GM18909 (cell line): ENCODE measurements around the gene DMKN.
"Not testable (repeated sequence)": the region's sequence is repeated elsewhere in the genome, so short reads cannot be mapped to it uniquely, and the experiment has no call there.

Source experiments
- ATAC-seq: cut with Tn5 transposase; IDR thresholded peaks from one replicate; pipeline ENCODE4 v1.9.1; 2021; ENCODE audit warnings: mild to moderate bottlenecking; ENCODE audit not compliant: unreplicated experiment, poor library complexity

The DMKN gene

DNA sequence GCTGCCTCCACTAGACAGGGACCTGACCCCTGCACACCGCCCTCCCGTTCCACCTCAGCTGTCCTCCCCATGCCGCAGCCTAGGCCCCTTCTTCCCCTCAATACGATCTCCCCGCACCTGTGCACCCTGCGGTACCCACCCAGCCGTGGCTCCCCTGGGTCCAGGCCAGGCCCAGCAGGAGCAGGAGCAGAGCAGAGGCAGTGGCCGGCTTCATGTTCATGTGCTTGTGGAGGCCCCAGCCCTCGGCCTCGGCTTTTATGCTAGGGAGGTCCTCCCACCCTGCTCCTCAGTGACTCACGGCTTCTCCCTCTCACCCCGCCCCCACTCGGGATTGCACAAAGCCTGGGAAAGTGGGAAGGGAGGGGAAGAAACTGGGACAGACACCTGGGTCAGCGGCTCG lies 11.8 kb downstream of the DMKN start:
- no peak for ATAC-seq

GRCh38 chr19:35500611-35501010 lies 12.8 kb downstream of the DMKN start:
- no peak for ATAC-seq

DNA sequence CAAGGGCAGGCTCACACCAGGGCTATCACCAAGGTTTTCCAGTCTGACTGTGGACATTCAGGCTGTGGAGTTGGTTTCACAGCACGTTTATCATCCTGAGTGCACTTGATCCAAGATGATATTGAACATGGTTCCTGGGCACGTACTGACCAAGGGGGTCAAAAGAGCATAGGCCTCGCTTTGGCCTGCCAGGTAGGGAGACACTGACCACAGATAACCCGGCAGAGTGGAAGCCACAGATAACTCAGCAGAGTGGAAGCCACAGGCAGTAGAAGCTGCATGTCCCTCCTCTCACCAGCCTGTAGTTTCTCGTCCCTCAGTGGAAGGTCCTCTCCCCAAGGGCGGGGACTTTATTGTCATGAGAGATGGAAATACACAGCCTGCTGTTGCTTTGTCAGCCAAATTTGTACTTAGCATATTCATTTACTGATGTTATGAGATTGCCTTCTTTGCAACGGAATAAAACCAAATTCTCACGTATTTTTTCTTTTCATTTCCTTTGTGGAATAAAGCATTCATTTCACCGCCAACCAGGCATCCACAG lies 14.4 kb downstream of the DMKN start:
- ATAC-seq = no peak

- no peak for ATAC-seq
Measured at GRCh38 chr19:35498220-35498619, 15.2 kb downstream of the DMKN start.

DNA sequence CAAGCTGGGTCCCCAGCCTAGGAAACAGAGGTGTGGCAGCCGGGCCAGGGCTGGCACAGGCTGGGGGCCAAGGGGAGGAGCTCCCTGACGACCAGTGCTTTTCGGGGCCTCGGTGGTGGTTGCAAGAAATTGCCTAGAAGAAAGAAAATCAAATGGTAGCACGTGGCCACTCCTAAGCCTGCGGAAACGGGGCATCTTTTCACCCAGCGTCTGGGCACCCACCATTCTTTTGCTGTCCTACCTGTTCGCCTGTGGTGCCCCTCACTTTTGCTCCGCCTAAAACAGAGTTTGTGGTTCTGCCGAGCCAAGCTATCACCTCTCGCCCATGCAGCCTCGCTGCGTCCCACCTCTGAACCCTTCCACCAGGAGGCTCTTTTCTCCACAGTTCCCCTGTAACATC lies 16.0 kb downstream of the DMKN start:
- ATAC-seq = no peak

- no peak for ATAC-seq
Measured at GRCh38 chr19:35495107-35496064, 18.1 kb downstream of the DMKN start.

- no peak for ATAC-seq
Measured at GRCh38 chr19:35493971-35494370, 19.5 kb downstream of the DMKN start.

- ATAC-seq = no peak
Measured at GRCh38 chr19:35491836-35492360, 21.6 kb downstream of the DMKN start.

- ATAC-seq = no peak
Measured at GRCh38 chr19:35490364-35490763, 23.1 kb downstream of the DMKN start, which contains the start of gene KRTDAP. Gene KRTDAP (minus strand): TSS chr19:35490464. CDS start chr19:35490442, 22 bp downstream.

DNA sequence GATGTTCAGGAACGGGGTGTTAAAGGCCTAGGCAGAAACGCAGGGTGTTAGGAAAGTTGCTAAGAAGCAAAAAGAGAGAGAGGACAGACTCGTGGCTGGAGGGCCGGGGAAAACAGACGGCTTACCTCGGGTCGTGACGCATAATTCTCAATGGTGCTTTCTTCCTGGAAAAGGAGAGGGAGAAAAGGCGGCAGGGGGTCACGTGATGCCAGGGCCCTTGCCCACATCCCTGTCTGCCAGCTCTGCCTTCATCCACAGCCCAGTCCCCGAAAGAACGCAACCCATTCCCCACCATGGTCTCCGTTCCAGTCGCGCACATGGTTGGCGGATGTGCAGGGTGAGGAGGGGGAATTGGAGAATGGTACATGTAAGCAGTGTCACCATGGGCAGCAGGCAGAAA lies 24.8 kb downstream of the DMKN start:
- no peak for ATAC-seq

DNA sequence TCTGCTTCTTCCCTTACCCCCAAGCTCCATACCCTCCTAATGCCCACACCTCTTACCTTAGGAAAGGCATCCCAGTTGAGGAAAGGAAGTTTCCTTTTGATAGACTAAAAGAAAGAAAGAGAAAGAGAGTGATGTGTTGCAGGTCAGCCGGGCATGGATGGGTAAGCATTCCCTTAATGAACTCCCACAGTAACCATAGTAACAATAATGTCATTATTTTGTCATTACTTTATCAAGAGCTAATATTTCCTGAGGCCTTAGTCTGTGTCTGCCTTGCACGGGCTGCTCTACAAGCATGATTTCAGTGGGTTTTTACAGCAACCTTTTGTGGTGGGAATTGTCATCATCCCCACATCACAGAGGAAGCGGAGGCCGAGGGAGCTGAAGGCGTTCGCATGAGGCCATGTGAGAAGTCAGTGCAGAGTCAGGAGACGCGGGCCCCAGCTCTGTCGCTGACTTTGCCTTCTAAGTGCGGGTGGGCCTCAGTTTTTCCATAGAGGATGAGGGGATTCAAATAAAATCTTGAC lies 25.7 kb downstream of the DMKN start:
- no peak for ATAC-seq

GRCh38 chr19:35486268-35486708 lies 27.2 kb downstream of the DMKN start:
- no peak for ATAC-seq

GRCh38 chr19:35484252-35485036 lies 29.0 kb downstream of the DMKN start:
- ATAC-seq = peak; percentile 63

- ATAC-seq = no peak
Measured at GRCh38 chr19:35483089-35483488, 30.4 kb downstream of the DMKN start.

DNA sequence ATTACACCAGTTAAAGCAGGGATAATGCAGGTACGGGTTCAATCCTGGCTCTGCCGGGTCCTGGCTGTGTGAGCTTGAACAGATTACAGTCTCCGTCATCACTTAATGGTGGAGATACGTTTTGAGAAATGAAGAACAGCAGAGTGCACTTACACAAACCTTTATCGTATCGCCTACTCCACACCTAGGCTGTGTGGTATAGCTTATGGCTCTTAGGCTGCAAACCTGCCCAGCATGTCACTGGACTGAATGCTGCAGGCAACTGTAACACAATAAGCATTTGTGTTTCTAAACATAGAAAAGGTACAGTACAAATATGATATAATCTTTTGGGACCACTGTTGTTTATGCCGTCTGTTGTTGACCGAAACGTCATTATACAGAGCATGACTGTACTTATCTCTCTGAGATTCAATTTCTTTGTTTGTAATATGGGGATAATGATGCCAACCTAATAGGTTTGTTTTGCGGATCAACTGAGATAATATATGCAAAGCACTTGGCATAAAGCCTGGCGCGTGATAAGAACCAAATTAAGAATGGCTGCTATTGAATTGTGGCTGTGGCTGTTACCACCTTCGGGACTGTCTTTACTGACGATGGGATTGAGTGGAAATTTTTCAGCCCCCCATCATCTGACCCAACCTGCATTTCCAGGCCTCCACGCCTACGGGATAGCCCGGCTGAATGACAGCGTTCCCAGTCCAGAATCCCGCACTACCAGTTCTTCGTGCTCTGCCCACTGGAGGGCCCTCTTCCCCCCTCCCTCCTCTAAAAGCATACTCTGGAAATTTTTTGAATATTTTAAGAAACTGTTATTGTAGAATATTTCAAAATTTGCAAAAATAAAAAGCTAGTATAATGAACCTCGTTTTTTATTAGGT lies 34.4 kb downstream of the DMKN start:
- no peak for ATAC-seq

DNA sequence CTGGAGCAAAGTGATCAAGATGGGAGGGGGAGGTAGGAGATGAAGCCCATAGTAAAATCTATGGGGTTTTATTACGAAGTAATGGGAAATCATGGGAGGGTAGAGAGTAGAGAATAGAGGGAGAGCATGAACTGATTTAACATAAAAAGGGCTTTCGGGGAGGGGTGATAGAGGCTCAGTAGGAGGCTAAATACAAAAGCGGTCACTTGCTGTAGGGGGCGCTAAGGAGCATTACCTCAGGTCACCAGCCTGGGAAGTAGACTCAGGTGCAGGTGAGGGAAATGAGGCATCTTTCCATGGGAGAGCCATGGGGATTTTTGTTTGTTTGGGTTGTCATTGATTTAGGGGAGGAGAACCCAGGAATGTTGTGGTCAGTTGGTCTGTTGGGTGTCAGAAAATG lies 37.3 kb downstream of the DMKN start:
- ATAC-seq = no peak

- not testable (repeated sequence) for ATAC-seq
Measured at GRCh38 chr19:35474594-35474993, 38.9 kb downstream of the DMKN start.

DNA sequence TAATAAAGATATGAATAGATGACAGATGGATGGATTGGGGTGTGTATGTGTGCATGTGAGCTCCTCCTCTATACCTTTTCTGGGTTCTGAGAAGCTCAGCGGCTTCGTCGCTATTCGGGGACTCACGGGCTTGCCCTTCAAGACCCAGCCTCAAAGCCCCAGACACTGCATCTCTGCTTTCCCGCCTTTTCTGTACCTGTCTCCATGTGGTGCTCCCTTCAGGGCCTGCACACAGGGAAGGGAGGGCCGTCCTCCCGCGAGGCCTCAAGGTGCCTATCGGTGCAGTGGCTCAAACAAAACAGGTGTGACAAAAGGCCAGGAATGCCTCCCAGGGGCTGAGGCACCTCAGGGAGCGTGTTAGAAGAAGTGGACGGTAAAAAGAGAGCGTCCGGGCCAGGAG lies 39.3 kb downstream of the DMKN start:
- no peak for ATAC-seq

DNA sequence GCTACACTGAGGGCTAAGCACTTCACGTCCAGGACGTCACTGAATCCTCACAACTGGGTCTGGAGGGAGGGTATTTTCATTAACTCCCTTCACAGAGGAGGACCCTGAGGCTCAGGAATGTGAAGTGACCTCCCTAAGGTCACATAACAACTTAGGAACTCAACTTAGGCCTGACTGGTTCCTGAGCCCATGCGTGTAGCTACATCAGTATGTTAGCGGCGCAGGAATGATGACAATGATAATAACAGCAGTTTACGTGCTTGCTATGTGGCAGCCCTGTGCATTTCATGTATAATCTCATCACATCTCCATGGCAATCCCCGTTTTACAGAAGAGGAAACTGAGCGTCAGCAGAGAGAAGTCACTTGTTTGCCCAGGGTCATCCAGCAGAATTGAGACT lies 41.5 kb downstream of the DMKN start:
- no peak for ATAC-seq
